ENCODE data around the gene STRADB.
"Not testable (repeated sequence)": the region's sequence is repeated elsewhere in the genome, so short reads cannot be mapped to it uniquely, and the experiment has no call there.

Gene STRADB

GRCh38 chr2:201451292-201452057, at the start of gene STRADB, which contains the start of gene TRAK2:
STRADB (plus strand) TSS chr2:201451740; CDS start chr2:201454841, 3,101 bp downstream.
TRAK2 (minus strand) TSS chr2:201451458; CDS start chr2:201420507, 30,951 bp downstream.
- DNase-seq (ENCODE audit: low spot score), result peak; percentile 97

GRCh38 chr2:201401815-201402214, 49.7 kb upstream of the STRADB start:
- no peak for DNase-seq (ENCODE audit: low spot score)

DNA sequence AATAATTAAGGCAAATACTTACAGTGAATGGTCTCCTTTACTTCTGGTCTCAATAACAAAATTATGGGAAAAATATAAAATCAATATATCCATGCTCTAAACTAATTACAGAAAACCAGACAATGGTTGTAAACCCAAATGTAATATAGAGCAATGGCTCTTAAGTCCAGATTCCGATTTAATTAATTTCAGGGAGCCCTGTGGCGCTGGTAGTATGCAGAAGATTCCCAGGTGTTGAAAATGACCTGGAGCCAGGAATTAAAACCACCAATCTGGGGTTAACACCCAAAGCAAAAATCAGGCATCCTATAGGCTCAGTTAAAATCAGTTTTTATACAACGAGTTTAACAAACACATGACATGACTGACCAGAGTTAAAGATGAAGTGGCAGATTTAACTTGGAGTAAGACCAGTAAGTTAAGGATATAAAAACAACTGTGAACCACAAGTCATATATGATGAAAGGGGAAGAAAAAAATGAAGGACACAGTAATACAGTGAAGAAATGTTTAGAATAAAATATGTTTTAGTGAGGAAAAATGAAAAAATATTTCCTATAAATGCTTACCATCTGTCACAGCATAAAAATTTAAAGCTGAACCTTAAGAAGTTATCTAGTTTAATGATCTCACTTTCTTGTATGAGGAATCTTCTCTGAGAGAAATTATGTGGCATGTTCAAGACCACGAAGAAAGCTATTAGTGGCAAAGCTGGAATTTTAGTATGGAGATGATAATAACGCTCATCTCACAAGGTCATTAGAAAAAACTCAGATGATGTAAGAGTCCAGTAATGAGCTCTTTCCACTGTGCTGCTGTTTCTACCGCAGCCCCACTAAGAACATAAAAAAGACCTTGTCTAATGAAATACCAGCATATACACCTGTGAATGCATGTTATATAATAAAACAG, 48.6 kb upstream of the STRADB start:
- DNase-seq (ENCODE audit: low spot score), result peak; percentile 42

GRCh38 chr2:201403880-201404279, 47.7 kb upstream of the STRADB start:
- no peak for DNase-seq (ENCODE audit: low spot score)

DNA sequence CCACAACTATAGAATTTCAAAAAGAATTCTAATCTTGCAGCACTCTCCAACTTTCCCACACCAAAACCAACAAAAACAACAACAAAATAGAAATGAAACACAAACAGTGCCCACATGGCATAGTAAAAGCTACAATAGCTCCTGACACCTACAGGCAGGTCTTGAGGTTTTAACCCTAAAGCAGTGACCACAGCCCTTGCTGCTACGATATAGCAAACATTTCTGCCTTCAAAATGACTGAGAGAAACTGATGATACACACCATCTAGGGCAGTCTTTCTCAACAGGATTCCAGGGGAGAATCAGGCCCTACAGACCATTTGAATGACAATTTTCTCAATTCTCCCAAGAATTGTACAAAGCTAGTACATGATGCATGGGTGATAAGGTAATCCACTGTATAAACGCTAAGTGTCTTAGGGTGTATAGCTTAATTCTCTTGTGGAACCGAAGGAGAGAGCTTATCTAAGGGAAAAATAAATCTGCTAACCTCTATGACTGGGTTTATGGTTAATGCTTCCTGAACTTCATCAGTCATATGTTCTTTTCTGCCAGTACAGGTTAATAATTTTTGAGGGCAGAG, 46.8 kb upstream of the STRADB start:
- DNase-seq (ENCODE audit: low spot score), result no peak

DNA sequence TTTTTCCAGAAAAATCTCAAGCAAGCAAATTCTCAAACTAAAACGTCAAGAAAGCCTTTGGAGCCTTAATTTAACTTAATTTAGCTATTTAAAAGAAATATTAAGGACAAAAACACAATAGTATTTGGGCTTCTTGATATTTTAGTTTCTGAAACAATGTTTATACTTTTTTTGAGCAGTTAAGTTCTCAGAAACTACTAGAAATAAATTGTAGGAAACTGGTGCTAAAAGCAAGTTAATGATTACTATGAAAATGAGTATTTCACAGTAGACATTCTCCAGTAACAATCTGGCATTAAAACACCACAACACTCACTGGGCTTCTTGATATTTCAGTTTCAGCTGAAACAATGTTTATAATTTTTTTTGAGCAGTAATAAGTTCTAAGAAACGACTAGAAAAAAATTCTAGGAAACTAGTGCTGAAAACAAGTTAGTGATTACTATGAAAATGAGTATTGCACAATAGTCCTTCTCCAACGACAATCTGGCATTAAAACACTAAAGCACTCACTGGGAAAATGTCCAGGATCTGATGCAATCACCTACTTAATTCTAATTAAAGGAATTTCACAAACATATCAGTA, 45.4 kb upstream of the STRADB start:
- DNase-seq (ENCODE audit: low spot score), result peak; percentile 62

GRCh38 chr2:201407265-201407664, 44.3 kb upstream of the STRADB start:
- no peak for DNase-seq (ENCODE audit: low spot score)

DNA sequence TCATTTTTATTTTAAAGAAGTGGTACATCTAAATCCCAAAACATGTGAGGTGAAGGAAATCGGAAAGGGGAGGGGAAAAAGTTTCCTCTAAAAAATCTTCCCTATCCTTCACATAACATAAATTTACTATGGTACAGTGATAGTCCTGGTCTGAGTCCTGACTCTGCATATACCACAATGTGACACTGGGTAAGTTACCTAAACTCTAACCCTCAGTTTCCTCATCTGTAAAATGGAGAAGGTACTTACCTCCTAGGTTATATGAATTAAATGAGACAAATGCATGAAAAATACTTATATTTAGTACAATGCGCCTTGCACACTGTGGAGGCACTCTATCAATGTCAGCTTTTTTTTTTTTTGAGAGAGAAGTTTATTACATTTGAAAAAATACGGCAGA, 42.6 kb upstream of the STRADB start:
- DNase-seq (ENCODE audit: low spot score), result no peak

- DNase-seq (ENCODE audit: low spot score), result peak; percentile 41
These were observed 40.1 kb upstream of the STRADB start for GRCh38 chr2:201411421-201411820.

DNA sequence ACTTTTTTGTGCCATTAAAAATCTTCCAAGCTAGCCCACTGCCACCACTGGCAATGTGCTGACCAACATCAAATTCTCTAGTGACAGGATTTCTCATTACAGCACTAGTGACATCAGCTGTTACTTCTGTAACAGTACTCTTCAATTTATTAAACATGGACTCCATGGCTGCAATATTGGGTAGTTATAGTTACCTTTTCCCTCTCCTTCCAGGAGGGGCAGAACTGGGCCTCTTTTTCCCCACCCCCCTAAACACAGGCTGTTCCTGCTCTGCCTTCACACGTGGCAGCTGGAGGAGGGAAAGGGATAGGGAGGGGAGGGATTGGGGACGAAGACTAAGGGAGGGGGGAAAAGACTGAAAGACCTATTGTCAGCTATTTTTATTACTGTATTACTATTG, 38.4 kb upstream of the STRADB start:
- DNase-seq (ENCODE audit: low spot score), result no peak

- DNase-seq (ENCODE audit: low spot score), result no peak
These were observed 38.0 kb upstream of the STRADB start for GRCh38 chr2:201413552-201413951.

- DNase-seq (ENCODE audit: low spot score), result peak; percentile 24
These were observed 37.2 kb upstream of the STRADB start for GRCh38 chr2:201414099-201415023.

DNA sequence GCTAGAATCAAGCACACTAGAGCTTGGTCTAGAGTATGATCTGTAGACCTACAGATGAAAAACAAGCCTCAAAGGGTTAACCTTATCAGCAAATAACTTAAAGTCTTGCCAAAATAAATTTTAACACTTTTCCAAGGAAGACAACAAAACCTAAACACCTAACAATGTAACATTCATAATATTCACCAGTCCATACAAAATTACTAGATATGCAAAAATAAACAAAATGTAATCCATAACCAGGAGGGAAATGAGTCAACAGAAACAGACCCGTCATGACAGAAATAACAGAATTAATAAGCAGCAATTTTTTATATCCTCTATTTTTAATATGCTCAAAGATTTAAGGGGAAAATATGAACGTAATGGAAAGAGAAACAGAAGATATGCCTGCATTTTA, 36.4 kb upstream of the STRADB start:
- DNase-seq (ENCODE audit: low spot score), result no peak

GRCh38 chr2:201419057-201419635, 32.4 kb upstream of the STRADB start:
- DNase-seq (ENCODE audit: low spot score), result no peak

DNA sequence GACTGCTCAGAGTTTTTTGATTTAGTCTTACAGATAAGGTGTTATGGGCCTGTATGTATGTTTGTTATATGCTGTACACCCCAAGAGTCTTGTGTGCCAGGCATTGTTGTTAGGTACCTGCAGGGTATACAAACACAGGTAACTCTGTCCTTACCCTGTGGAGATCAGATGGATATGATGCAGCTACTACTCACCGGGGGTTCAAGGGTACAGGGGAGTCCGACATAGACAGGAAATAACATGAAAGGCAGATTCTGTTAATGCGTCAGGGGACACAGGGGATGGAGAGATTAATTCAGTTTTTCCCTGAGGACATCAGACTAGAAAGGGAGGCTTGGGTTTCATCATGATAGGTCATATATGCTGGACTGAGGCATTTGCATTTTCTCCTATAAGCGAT, 31.6 kb upstream of the STRADB start:
- DNase-seq (ENCODE audit: low spot score), result no peak

DNA sequence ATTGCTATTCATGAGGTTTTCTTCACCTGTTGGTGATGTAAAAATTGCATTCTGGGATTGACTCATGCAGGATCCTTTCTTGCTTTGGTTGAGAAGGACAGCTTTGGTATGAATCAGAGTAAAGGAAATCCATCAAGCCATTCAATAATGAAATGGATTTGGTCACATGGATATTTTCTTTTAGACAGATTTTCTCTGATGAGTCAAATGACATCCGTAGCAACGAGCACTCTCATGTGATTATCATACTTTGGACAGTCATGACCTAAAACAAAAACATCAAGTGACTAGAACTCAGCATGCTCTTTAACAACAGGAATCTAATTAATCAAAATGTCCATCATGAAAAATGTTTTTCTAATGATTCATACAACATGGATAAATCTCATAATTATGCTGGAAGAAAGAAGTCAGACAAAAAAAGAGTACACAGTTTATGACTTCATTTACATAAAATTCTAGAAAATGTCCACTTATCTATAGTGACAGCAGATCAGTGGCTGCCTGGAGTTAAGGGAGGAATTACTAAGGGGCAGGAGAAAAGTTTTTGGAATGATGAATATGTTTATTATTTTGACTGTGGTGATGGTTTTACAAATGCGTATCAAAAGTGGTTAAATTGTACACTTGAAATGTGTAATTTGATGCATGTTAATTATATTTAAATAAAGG, 31.0 kb upstream of the STRADB start:
- peak; percentile 19 for DNase-seq (ENCODE audit: low spot score)

DNA sequence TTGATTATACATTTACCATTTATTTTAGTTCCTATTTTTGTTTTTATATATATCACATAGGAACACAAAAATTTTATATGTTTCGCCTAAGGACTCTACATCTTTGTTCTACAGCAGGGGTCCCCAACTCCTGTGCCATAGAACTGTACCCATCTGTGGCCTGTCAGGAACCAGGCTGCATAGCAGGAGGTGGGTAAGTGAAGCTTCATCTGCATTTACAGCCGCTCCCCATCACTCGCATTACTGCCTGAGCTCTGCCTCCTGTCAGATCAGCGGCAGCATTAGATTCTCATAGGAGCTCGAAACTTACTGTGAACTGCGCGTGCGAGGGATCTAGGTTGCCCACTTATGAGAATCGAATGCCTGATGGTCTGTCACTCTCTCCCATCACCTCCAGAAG, 25.6 kb upstream of the STRADB start:
- no peak for DNase-seq (ENCODE audit: low spot score)

- not testable (repeated sequence) for DNase-seq (ENCODE audit: low spot score)
These were observed 23.2 kb upstream of the STRADB start for GRCh38 chr2:201428366-201428765.

DNA sequence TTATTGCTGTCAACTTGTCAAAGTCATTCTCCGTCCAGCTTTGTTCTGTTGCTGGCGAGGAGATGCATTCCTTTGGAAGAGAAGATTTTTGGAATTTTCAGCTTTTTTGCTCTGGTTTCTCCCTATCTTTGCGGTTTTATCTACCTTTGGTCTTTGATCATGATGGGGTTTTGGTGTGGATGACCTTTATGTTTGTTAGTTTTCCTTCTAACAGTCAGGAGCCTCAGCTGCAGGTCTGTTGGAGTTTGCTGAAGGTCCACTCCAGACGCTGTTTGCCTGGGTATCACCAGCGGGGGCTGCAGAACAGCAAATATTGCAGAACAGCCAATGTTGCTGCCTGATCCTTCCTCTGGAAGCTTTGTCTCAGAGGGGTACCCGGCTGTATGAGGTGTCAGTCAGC, 21.7 kb upstream of the STRADB start:
- not testable (repeated sequence) for DNase-seq (ENCODE audit: low spot score)

- not testable (repeated sequence) for DNase-seq (ENCODE audit: low spot score)
These were observed 21.2 kb upstream of the STRADB start for GRCh38 chr2:201430322-201430721.
